H9 (cell line): ENCODE data around the gene SSNA1. TPM values are rescaled to one million over a fixed set of nuclear protein-coding genes. Genes with fewer than 3 reads are reported as not detected.
A peak's percentile ranks its signal among the peaks of the same experiment; 100 is the strongest.

Experiments used
- DNase-seq: peaks from one replicate; pipeline ENCODE4 v3.0.0-alpha.2; 2017
- H2AFZ ChIP-seq: one replicate; pipeline ENCODE4 v1.6.1; 2013; ENCODE audit warnings: mild to moderate bottlenecking, low read length, control low read depth, moderate library complexity
- H2AK5ac ChIP-seq: 2 replicates; pipeline ENCODE4 v1.6.1; 2013; ENCODE audit warnings: low read length, control low read depth, mixed read lengths; ENCODE audit not compliant: insufficient read length
- H2BK120ac ChIP-seq: one replicate; pipeline ENCODE4 v1.6.1; 2013; ENCODE audit warnings: low read depth, mild to moderate bottlenecking, low read length, control low read depth, inconsistent platforms; ENCODE audit not compliant: poor library complexity, severe bottlenecking
- H2BK12ac ChIP-seq: 2 replicates; pipeline ENCODE4 v1.6.1; 2013; ENCODE audit warnings: low read length, control low read depth, mixed read lengths, low read depth; ENCODE audit not compliant: insufficient read length
- H2BK15ac ChIP-seq: 2 replicates; pipeline ENCODE4 v1.6.1; 2013; ENCODE audit warnings: low read depth, low read length, control low read depth
- H2BK20ac ChIP-seq: one replicate; pipeline ENCODE4 v1.6.1; 2013; ENCODE audit warnings: low read depth, mild to moderate bottlenecking, low read length, control low read depth, inconsistent platforms; ENCODE audit not compliant: poor library complexity, severe bottlenecking
- H2BK5ac ChIP-seq: 2 replicates; pipeline ENCODE4 v1.6.1; 2013; ENCODE audit warnings: low read length, control low read depth, mixed read lengths; ENCODE audit not compliant: insufficient read length
- H3K14ac ChIP-seq: 2 replicates; pipeline ENCODE4 v1.6.1; 2013; ENCODE audit warnings: low read length, control low read depth; ENCODE audit not compliant: insufficient read depth
- H3K18ac ChIP-seq: 2 replicates; pipeline ENCODE4 v1.6.1; 2013; ENCODE audit warnings: low read depth, mild to moderate bottlenecking, mixed read lengths, low read length, control low read depth; ENCODE audit not compliant: insufficient read length
- H3K23ac ChIP-seq: 2 replicates; pipeline ENCODE4 v1.6.1; 2013; ENCODE audit warnings: low read length, control low read depth, mixed read lengths, low read depth; ENCODE audit not compliant: insufficient read length
- H3K23me2 ChIP-seq: 2 replicates; pipeline ENCODE4 v1.6.1; 2013; ENCODE audit warnings: low read depth, mild to moderate bottlenecking, mixed read lengths, low read length, control low read depth; ENCODE audit not compliant: insufficient read length, poor library complexity, severe bottlenecking
- H3K27ac ChIP-seq: 2 replicates; pipeline ENCODE4 v1.5.1; 2013; ENCODE audit warnings: low read length, control low read depth, mixed read lengths, low read depth; ENCODE audit not compliant: insufficient read length
- H3K27me3 ChIP-seq: 2 replicates; pipeline ENCODE4 v1.6.1; 2013; ENCODE audit warnings: low read length, control low read depth, inconsistent platforms; ENCODE audit not compliant: insufficient read depth
- H3K4ac ChIP-seq: 2 replicates; pipeline ENCODE4 v1.6.1; 2013; ENCODE audit warnings: low read depth, mild to moderate bottlenecking, control low read depth, inconsistent platforms, low read length, moderate library complexity
- H3K4me1 ChIP-seq: 2 replicates; pipeline ENCODE4 v1.6.1; 2013; ENCODE audit warnings: low read length, control low read depth, inconsistent platforms; ENCODE audit not compliant: insufficient read depth
- H3K4me2 ChIP-seq: 2 replicates; pipeline ENCODE4 v1.6.1; 2013; ENCODE audit warnings: low read length, control low read depth, mixed read lengths; ENCODE audit not compliant: insufficient read length, insufficient read depth
- H3K56ac ChIP-seq: 2 replicates; pipeline ENCODE4 v1.6.1; 2013; ENCODE audit warnings: low read depth, mild to moderate bottlenecking, mixed read lengths, low read length, control low read depth; ENCODE audit not compliant: insufficient read length
- H3K79me1 ChIP-seq: 2 replicates; pipeline ENCODE4 v1.6.1; 2013; ENCODE audit warnings: low read depth, mild to moderate bottlenecking, moderate library complexity, low read length, control low read depth, inconsistent platforms; ENCODE audit not compliant: insufficient read depth, poor library complexity, severe bottlenecking
- H3K79me2 ChIP-seq: 2 replicates; pipeline ENCODE4 v1.6.1; 2013; ENCODE audit warnings: low read length, control low read depth, inconsistent platforms; ENCODE audit not compliant: insufficient read depth
- H3K9ac ChIP-seq: 2 replicates; pipeline ENCODE4 v1.6.1; 2013; ENCODE audit warnings: low read length, control low read depth, mixed read lengths; ENCODE audit not compliant: insufficient read length; ENCODE audit errors: extremely low read depth
- H3K9me3 ChIP-seq: one replicate; pipeline ENCODE4 v1.6.1; 2013; ENCODE audit warnings: low read depth, low read length, inconsistent platforms; ENCODE audit not compliant: control insufficient read depth
- H3T11ph ChIP-seq: one replicate; pipeline ENCODE4 v1.6.1; 2013; ENCODE audit warnings: mild to moderate bottlenecking, low read length, control low read depth, inconsistent platforms
- H4K20me1 ChIP-seq: one replicate; pipeline ENCODE4 v1.6.1; 2013; ENCODE audit not compliant: control insufficient read depth, insufficient read length, insufficient read depth
- H4K5ac ChIP-seq: 2 replicates; pipeline ENCODE4 v1.6.1; 2013; ENCODE audit warnings: low read depth, mild to moderate bottlenecking, mixed read lengths, low read length, control low read depth; ENCODE audit not compliant: insufficient read length
- H4K8ac ChIP-seq: replicated peaks from 2 replicates; pipeline ENCODE4 v1.6.1; 2013; ENCODE audit warnings: low read length, control low read depth, mixed read lengths, low read depth; ENCODE audit not compliant: insufficient read length
- H4K91ac ChIP-seq: 2 replicates; pipeline ENCODE4 v1.6.1; 2013; ENCODE audit warnings: low read depth, mild to moderate bottlenecking, moderate library complexity, mixed read lengths, low read length, control low read depth; ENCODE audit not compliant: insufficient read length
- H3K27ac Mint-ChIP-seq, 3 experiments: 2 replicates in 2 of 3; 3 replicates in 1 of 3; pipeline ENCODE4 v1.8.0; 2020 to 2021; ENCODE audit warnings: mixed read lengths in 3 of 3, mild to moderate bottlenecking in 1 of 3, moderate library complexity in 1 of 3
- H3K27me3 Mint-ChIP-seq: 2 replicates; pipeline ENCODE4 v1.8.0; 2021; ENCODE audit warnings: low read depth, mild to moderate bottlenecking, moderate library complexity, mixed read lengths
- H3K36me3 Mint-ChIP-seq, 3 experiments: 2 replicates in 2 of 3; 3 replicates in 1 of 3; pipeline ENCODE4 v1.8.0; 2020 to 2021; ENCODE audit warnings: low read depth in 3 of 3, mixed read lengths in 3 of 3; ENCODE audit not compliant: insufficient read depth in 1 of 3
- H3K4me1 Mint-ChIP-seq, 2 experiments: 2 replicates each; pipeline ENCODE4 v1.8.0; 2020; ENCODE audit warnings: mixed read lengths in 2 of 2
- H3K4me3 Mint-ChIP-seq, 2 experiments: 2 replicates in 1 of 2; 3 replicates in 1 of 2; pipeline ENCODE4 v1.8.0; 2020 to 2021; ENCODE audit warnings: mild to moderate bottlenecking in 2 of 2, mixed read lengths in 2 of 2, moderate library complexity in 1 of 2
- H3K9me3 Mint-ChIP-seq, 2 experiments: 2 replicates in 1 of 2; 3 replicates in 1 of 2; pipeline ENCODE4 v1.8.0; 2020; ENCODE audit warnings: mild to moderate bottlenecking in 2 of 2, mixed read lengths in 2 of 2, moderate library complexity in 1 of 2
- CTCF ChIP-seq: fragments of 200-600 bp; sonication (generic); conservative IDR thresholded peaks from 3 replicates; pipeline ENCODE4 v1.8.0; 2021; ENCODE audit warnings: antibody characterized with exemption, mild to moderate bottlenecking
- WGBS: extraction: QIAGEN DNeasy Blood & Tissue Kit; methylation state at CpG from one replicate; pipeline ENCODE4 v1.1.7; 2013; ENCODE audit warnings: missing lambda C conversion rate, low lambda C conversion rate, mixed read lengths; ENCODE audit not compliant: insufficient read length; ENCODE audit errors: extremely low coverage; 5-methylcytosine and 5-hydroxymethylcytosine counted together
- total RNA-seq: library from RNA; stranded (reverse); gene quantifications from 2 replicates; pipeline ENCODE4 v1.2.1, GENCODE V29; 2021

SSNA1 gene
- total RNA-seq, 1 experiment from 2014 or later, result 69.2 TPM

DNA sequence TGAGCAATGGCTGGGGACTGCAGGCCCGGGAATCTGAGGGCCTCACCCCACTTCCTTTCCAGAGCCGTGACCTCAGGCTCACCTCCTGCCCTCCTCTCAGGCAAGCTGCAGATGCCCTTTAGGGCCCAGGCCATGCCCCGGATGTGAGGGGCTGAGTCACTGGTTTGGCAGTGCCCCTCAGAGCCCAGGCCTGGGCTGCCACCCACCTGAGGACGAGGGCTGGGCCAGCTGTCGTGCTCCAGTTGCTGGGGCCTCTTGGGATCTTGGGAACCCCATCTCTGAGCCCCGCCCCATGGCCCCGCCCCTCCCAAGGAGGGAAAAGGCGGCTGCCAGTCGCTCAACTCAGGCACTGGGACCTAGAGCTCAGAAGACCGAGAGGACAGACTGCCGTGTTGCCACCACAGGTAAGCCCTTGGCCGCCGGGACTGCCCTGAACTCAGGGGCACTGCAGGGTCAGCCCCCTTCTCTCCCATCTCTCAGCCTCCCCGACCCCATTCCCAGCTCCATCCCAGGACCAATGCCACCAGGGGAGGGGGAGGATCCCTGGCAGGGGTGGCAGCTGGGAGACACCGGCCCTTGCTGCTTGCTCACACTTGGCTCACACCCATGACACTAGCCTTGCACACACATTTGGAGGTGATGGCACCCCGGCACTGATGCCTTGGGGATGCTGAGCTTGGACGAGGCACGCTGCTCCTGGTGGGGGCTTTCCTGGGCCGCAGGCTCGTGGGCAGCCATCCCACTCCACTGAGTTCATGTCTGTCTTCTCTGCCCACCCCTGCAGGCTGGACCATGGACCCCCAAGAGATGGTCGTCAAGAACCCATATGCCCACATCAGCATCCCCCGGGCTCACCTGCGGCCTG is 36.6 kb downstream of the SSNA1 start, which contains the start of gene CYSRT1:
CYSRT1 (plus strand) TSS at position 345 of the 865 bp plus-strand sequence; CDS start at position 793, 448 bp downstream.
- Histone ChIP-seq H4K20me1 (no peaks in the 10 kb centered on the region), H2BK20ac (no peak within 1 kb of the TSS), H4K8ac (no peak within 1 kb of the TSS), H3K23ac (no peak within 1 kb of the TSS), H3K4ac (no peak within 1 kb of the TSS), H3T11ph (no peak within 1 kb of the TSS), H3K18ac (no peak within 1 kb of the TSS), H2BK120ac (no peak within 1 kb of the TSS), H3K9me3 (no peaks in the 10 kb centered on the region), H3K23me2 (peaks cover 18% of the 10 kb centered on the region), H3K4me2 (peak within 1 kb of the TSS; percentile 75), H3K27ac (no peak within 1 kb of the TSS), H3K56ac (no peak within 1 kb of the TSS), H4K5ac (no peak within 1 kb of the TSS), H3K9ac (peak within 1 kb of the TSS; percentile 64), H2AK5ac (no peak within 1 kb of the TSS), H3K14ac (no peak within 1 kb of the TSS), H3K27me3 (no peaks in the 10 kb centered on the region), H2BK15ac (no peak within 1 kb of the TSS), H2BK12ac (no peak within 1 kb of the TSS), H2BK5ac (no peak within 1 kb of the TSS), H4K91ac (no peak within 1 kb of the TSS), H3K79me1 (no peaks in the 10 kb centered on the region), H2AFZ (no peak within 1 kb of the TSS), H3K79me2 (no peaks in the 10 kb centered on the region), H3K4me1 (no peaks in the 10 kb centered on the region)
- Mint-ChIP-seq H3K4me3 (peak within 1 kb of the TSS; percentile 66 to 83), H3K27ac (no peak within 1 kb of the TSS; a peak in 1 of 7 replicates), H3K4me1 (peaks cover 2 to 5% of the 10 kb centered on the region in 2 experiments), H3K36me3 (no peaks in the 10 kb centered on the region), H3K9me3 (no peaks in the 10 kb centered on the region), H3K27me3 (no peaks in the 10 kb centered on the region; the same call in 1 of the 2 replicates)
- TF ChIP-seq CTCF, result no peak
- DNase-seq, result no peak
- no CpG with 5 or more reads among the region's 23 CpGs for WGBS
